Calu3 (cell line): Measurements from ENCODE around the gene MYBBP1A. TPM values are rescaled to one million over a fixed set of nuclear protein-coding genes. Genes with fewer than 3 reads are reported as not detected.
A peak's percentile ranks its signal among the peaks of the same experiment; 100 is the strongest.

Experiments
- BruUV-seq: library from RNA; stranded (reverse); fragments of 400-500 nt; replicated peaks from 2 replicates; lab custom pipeline; 2021; lab: Mats Ljungman, UMichigan
- CTCF ChIA-PET: fragments of 300-600 bp; sonication (Branson Sonifier 250); formaldehyde crosslinking; loops from one replicate; lab custom pipeline; 2022; ENCODE audit warnings: antibody characterized with exemption; lab: Charles Lee
- DNase-seq: peaks from one replicate; pipeline ENCODE4 v3.0.0; 2022
- H3K27ac Mint-ChIP-seq: one replicate; pipeline ENCODE4 v1.8.0; 2022; ENCODE audit warnings: mixed read lengths; ENCODE audit not compliant: unreplicated experiment
- H3K27me3 Mint-ChIP-seq: one replicate; pipeline ENCODE4 v1.8.0; 2022; ENCODE audit warnings: mixed read lengths; ENCODE audit not compliant: unreplicated experiment
- H3K36me3 Mint-ChIP-seq: one replicate; pipeline ENCODE4 v1.8.0; 2022; ENCODE audit warnings: mild to moderate bottlenecking, moderate library complexity, mixed read lengths; ENCODE audit not compliant: insufficient read depth, unreplicated experiment
- H3K4me1 Mint-ChIP-seq: one replicate; pipeline ENCODE4 v1.8.0; 2022; ENCODE audit warnings: mild to moderate bottlenecking, low read depth, mixed read lengths; ENCODE audit not compliant: unreplicated experiment
- H3K4me3 Mint-ChIP-seq: one replicate; pipeline ENCODE4 v1.8.0; 2022; ENCODE audit warnings: mild to moderate bottlenecking, low read depth, moderate library complexity, mixed read lengths; ENCODE audit not compliant: unreplicated experiment
- H3K9me3 Mint-ChIP-seq: one replicate; pipeline ENCODE4 v1.8.0; 2022; ENCODE audit warnings: low read depth, mixed read lengths; ENCODE audit not compliant: unreplicated experiment
- CTCF ChIP-seq: fragments of 200-600 bp; IDR thresholded peaks from one replicate; pipeline ENCODE4 v1.8.0; 2022; ENCODE audit warnings: antibody characterized with exemption; ENCODE audit not compliant: unreplicated experiment
- intact Hi-C: fragments of 100-400 bp; cut with micrococcal nuclease; formaldehyde crosslinking; loops from one replicate; pipeline ENCODE4 v1.10.0; 2022; ENCODE audit not compliant: unreplicated experiment
- total RNA-seq: library from RNA; stranded (reverse); gene quantifications from 2 replicates; pipeline ENCODE4 v1.2.3, GENCODE V29; 2022

MYBBP1A gene
- total RNA-seq, 1 experiment from 2014 or later: 64.2 TPM

GRCh38 chr17:4587195-4587594 is 32.0 kb upstream of the MYBBP1A start:
- Mint-ChIP-seq H3K27me3 (peaks cover 96% of the 10 kb centered on the region), H3K36me3 (no peaks in the 10 kb centered on the region), H3K9me3 (no peaks in the 10 kb centered on the region), H3K4me1 (peaks cover 8% of the 10 kb centered on the region), H3K4me3 (no peak overlapping the region), H3K27ac (no peak overlapping the region)
- CTCF ChIA-PET: no interaction called here
- intact Hi-C loops: no loop called here
- no TSS peak for BruUV-seq
- TF ChIP-seq CTCF: no peak
- no peak for DNase-seq

GRCh38 chr17:4586043-4586442 is 30.9 kb upstream of the MYBBP1A start:
- Mint-ChIP-seq H3K4me1 (peaks cover 8% of the 10 kb centered on the region), H3K36me3 (peaks cover 5% of the 10 kb centered on the region), H3K27me3 (peaks cover 96% of the 10 kb centered on the region), H3K4me3 (no peak overlapping the region), H3K9me3 (no peaks in the 10 kb centered on the region), H3K27ac (no peak overlapping the region)
- TF ChIP-seq CTCF: no peak
- no TSS peak for BruUV-seq
- intact Hi-C loops: no loop called here
- DNase-seq: no peak
- CTCF ChIA-PET: interaction anchor here (0.7 kb wide), 1 partner anchor 9 kb away, joined by 4 read pairs; no protein-coding TSS in a partner anchor

- Mint-ChIP-seq H3K27me3 (peaks cover 96% of the 10 kb centered on the region), H3K4me1 (peaks cover 8% of the 10 kb centered on the region), H3K4me3 (no peak overlapping the region), H3K36me3 (peaks cover 5% of the 10 kb centered on the region), H3K27ac (no peak overlapping the region), H3K9me3 (no peaks in the 10 kb centered on the region)
- no TSS peak for BruUV-seq
- CTCF ChIA-PET: interaction anchor here (0.7 kb wide), 1 partner anchor 10 kb away, joined by 4 read pairs; no protein-coding TSS in a partner anchor
- DNase-seq: no peak
- no peak for TF ChIP-seq CTCF
- intact Hi-C loops: no loop called here
These were observed 30.4 kb upstream of the MYBBP1A start for GRCh38 chr17:4585638-4585994.

- Mint-ChIP-seq H3K36me3 (peaks cover 5% of the 10 kb centered on the region), H3K4me1 (peaks cover 8% of the 10 kb centered on the region), H3K27me3 (peaks cover 96% of the 10 kb centered on the region), H3K9me3 (no peaks in the 10 kb centered on the region), H3K27ac (no peak overlapping the region), H3K4me3 (peak overlapping the region; percentile 59)
- DNase-seq: no peak
- TF ChIP-seq CTCF: no peak
- intact Hi-C loops: no loop called here
- CTCF ChIA-PET: no interaction called here
- no TSS peak for BruUV-seq
These were observed 29.9 kb upstream of the MYBBP1A start for GRCh38 chr17:4584917-4585637.
